UCSD-AML1 (cell line): ENCODE results near the gene SETDB2.

Experiments
- DNase-seq: peaks from one replicate; lab custom pipeline; 2025; ENCODE audit not compliant: unreplicated experiment; lab: John Stamatoyannopoulos, UW

The SETDB2 gene

DNA sequence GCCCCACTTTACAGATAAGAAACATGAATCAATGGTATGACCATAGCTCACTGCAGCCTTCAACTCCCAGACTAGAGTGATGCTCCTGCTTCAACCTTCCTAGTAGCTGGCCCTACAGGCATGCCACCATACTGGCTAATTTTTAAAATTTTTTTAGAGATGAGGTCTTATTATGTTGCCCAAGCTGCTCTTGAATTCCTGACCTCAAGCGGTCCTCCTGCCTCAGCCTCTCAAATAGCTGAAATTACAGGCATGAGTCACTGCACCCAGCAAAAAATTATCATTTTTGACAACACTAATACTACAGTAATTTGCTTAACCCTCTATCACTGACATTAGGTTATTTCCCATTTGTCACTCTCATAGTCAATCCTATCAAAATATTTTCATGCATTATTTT is 15.0 kb upstream of the SETDB2 start:
- no peak for DNase-seq

DNA sequence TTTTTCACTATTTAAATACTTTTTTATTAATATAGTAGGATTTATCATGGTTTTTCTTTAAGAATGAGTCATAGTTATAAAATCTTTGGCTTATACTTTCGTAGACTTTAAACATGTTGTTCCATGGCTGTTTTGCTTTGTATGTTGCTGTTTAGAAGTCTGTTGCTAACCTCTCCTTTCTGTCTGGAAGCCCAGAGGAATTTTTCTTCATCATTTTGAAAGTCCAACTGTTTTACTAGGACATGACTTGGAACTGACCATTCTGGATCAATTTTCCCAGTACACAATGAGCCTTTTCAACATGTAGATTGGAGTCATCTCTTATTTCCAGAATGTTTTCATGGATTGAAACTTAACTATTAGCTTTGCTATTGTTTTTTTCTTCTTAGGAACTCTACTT is 8.1 kb upstream of the SETDB2 start:
- no peak for DNase-seq

- no peak for DNase-seq
These were observed 7.2 kb upstream of the SETDB2 start for GRCh38 chr13:49436890-49437289.

- DNase-seq, result no peak
These were observed 6.4 kb upstream of the SETDB2 start for GRCh38 chr13:49437705-49438104.

- no peak for DNase-seq
These were observed 4.5 kb upstream of the SETDB2 start for GRCh38 chr13:49439609-49440008.

DNA sequence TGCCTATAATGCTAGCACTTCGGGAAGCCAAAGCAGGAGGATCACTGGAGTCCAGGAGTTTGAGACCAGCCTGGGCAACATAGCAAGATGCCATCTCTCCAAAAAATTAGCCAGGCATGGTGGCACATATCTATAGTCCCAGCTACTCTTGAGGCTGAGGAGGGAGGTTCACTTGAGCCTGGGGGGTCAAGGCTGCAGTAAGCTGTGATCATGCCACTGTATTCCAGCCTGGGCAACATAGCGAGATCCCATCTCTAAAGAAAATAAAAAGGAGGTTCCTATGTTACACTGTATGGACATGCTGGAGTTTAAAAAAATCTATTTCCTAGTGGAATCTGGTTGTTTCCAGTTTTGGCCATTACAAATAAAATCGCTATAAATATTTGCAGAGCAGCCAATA is 2.8 kb upstream of the SETDB2 start:
- no peak for DNase-seq

- DNase-seq, result no peak
These were observed 2.2 kb upstream of the SETDB2 start for GRCh38 chr13:49441846-49442245.

DNA sequence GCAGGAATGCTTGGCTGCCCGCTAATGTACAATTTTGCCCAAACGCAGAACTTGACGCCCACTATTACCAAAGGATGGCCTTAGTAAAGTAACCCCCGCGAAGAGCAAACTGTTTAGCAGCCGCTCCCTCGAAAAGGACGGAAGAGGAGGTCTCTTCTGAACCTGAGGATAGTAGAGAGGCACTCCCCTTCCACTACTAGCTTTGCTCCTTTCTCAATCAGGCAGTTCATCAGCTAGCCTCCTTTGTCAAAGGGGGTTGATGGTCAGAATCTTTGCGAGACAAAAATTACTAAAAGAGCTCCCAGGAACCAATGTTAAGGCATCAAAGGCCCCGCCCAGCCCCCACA is 744 bp upstream of the SETDB2 start:
- no peak for DNase-seq

DNA sequence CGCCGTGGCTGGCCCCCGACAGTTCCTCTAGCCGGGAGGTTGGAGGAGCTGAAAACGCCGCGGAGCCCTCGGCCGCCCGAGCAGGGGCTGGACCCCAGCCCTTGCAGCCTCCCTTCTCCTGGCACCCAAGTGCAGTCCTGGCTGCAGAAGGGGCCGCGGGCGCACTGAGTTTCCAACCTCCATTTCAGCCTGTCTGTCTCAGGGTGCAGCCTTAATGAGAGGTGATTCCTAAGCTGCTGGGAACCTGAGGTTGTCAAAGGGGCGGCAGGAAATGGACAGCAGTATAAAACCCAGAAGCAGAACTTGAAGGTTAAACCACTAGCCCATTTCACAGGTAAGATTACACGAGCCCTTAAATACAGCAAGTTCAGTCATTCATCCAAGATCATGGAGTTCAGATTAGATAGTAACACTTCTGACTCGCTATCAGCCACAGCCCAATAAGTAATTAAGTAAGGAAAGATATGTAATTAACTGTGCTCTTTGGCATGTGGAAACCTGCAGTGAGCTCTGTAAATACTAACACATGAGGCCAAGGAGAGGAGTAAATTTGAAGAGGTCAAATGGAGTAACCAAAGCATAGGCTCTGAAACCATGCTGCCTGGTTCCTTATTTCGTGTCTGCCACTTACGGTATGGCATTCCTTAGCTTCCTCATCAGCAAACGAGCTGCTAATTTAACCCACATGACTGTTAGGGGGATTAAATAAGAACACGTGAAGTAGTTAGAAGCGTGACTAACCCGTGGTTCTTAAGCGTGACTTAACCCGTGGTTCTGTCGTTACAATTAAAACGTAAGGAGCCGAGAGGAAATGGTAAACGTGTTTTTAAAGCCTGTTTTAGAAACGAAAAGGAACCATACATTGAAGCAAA is 686 bp downstream of the SETDB2 start:
- peak; percentile 15 for DNase-seq

DNA sequence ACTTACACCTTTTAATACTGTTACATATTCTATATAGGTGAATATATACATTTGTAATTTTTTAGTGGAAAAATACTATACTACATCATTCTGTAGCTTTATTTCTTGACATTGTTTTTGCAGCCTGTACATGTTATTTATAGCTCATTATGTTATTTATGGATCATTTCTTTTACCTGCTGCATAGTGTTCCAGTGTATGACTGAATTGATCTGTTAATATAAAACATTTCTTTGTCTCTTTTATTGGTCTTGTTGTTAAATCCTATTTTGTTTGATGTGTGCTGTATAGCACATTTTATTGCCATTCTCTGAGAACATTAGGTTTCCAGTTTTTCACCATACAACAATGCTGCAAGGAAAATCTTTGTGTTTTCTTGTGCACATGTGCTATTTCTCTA is 2.4 kb downstream of the SETDB2 start:
- DNase-seq, result no peak

- DNase-seq, result no peak
These were observed 4.7 kb downstream of the SETDB2 start for GRCh38 chr13:49448753-49449152.

- no peak for DNase-seq
These were observed 6.2 kb downstream of the SETDB2 start for GRCh38 chr13:49450105-49450819.

DNA sequence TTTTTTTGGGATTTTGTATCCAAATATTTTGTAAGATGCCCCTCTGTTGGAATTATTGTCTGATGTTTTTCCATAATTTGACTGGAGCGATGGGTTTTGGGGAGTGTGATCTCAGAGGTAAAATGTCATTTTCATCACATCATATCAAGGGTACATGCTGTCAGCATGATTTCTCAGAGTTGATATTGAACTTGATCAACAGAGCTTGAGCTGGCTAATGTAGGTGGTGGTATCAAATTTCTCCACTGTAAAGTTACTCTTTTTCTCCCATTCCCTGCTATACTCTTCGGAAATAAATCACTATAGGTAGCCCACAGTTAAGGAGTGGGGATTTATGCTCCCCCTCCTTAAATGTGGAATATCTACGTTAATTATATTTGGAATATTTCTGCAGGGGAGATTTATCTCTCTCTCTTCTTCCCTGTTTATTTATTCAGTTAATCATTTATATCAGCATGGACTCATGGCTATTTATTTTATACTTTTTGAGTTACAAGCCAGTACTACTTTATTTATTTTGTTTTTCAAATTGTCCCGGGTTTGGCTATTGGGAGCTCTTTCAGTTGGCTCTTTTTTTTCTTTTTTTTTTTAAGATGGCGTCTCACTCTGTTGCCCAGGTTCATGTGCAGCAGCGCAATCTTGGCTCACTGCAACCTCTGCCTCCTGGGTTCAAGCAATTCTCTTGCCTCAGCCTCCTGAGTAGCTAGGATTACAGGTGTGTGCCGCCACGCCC is 8.8 kb downstream of the SETDB2 start:
- no peak for DNase-seq

DNA sequence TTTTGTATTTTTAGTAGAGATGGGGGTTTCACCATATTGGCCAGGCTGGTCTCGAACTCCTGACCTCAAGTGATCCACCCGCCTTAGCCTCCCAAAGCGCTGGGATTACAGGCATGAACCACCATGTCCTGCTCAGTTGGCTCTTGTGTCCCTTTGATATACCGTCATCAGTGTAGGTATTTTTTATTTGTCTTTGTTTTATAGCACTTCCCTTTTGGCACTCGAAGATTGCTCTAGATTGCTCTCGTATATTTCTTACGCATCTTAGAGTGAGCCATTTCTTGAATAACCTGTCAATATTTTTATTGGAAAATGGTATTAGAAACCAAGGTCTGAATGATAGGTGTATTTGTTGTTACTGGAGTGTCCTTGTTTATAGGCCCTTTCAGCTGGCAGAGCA is 9.4 kb downstream of the SETDB2 start:
- no peak for DNase-seq

DNA sequence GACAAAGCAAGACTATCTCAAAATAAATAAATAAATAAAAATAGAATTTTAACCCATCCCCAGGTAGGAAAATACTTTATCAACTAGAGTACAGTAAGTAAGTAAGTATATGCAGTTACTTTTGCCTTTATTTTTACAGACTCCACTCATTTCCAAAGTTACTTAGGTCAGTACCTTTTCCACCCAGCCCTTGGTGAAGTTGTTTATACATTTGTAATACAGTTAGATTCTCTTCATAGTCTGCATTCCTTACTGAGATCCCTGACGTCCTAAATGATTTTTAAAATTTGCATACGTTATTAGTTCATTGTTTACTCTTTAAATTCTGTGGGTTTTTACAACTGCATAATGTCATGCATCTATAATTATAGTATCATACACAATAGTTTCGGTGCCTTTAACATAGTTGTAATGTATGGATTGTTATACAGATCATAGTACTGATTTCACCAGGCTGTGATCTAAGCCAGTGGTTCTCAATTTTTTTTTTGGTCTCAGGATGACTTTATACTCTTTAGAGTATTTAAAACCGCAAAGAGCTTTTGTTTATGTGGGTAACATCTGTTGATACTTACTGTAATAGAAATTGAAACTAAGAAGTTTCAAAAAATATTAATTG is 10.4 kb downstream of the SETDB2 start:
- DNase-seq, result no peak

GRCh38 chr13:49455007-49455398 is 10.9 kb downstream of the SETDB2 start:
- DNase-seq, result no peak

- DNase-seq, result no peak
These were observed 12.1 kb downstream of the SETDB2 start for GRCh38 chr13:49456156-49456555.

DNA sequence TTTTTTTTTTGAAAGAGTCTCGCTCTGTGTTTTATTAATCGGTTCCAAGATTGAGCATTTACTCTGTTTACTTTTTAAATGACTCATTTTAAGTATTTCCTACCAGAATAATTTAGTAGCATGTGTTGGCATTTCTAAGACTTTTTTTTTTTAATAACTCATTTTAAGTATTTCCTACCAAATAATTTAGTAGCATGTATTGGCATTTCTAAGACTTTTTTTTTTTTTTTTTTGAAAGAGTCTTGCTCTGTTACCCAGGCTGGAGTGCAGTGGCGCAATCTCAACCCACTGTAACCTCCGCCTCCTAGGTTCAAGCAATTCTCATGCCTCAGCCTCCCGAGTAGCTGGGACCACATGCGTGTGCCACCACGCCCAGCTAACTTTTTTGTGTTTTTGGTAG is 13.1 kb downstream of the SETDB2 start:
- DNase-seq, result no peak

- DNase-seq, result no peak
These were observed 15.5 kb downstream of the SETDB2 start for GRCh38 chr13:49459580-49459979.

DNA sequence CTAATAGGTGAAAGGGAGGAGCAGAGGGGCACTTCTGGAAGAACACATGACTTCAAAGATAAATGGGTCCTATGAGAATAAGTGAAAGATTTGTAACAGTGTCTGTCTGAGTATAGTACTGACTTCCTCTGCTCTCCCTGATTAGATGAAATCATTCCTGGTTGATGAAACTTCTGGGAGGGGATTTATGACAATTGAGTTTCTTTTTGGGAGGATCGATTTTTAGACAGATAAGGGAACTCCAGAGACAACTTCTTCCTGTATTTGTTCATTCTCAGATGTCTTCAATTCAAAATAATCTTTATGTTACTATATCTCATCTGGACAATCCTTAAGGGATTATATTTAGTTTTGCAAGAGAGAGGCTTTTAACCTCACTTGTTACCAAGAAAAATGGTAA is 20.0 kb downstream of the SETDB2 start:
- no peak for DNase-seq

DNA sequence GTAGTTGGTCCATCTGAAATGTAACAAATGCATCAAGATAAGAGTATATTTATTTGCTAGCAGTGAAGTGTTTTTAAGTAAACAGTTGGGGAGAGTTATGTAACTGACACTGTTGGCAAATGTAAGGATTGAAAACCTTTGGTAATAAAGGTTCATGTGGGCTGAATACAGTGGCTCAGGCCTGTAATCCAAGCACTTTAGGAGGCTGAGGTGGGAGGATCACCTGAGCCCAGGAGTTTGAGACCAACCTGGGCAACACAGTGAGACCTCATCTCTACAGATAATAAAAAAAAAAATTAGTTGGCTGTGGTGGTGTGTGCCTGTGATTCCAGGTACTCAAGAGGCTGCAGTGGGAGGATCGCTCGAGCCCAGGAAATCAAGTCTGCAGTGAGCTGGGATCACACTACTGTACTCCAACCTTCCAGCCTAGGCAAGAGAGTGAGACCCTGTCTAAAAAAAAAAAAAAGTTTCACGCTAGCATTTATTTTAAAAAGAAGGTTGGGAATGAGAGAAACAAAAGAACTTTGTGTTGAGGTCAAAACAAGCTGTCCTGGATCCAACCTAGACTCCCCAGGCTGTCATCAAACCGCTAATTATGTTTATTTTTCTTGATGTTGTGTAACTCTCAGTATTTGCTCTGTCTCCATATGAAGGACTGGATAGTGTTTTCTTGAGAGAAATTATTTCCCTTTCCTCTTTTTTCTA is 20.7 kb downstream of the SETDB2 start:
- DNase-seq, result no peak
